ENCODE data around the gene SORL1. TPM values are rescaled to one million over a fixed set of nuclear protein-coding genes. Genes with fewer than 3 reads are reported as not detected.

SORL1 gene
- total RNA-seq, 6 experiments from 2014 or later: 0.19 to 0.48 (median 0.36) TPM

GRCh38 chr11:121681550-121682268, 229.6 kb downstream of the SORL1 start:
- Mint-ChIP-seq H3K9me3 (no peaks in the 10 kb centered on the region), H3K27me3 (ENCODE audit: insufficient read depth) (no peaks in the 10 kb centered on the region; the same call in 1 of the 2 replicates), H3K27ac (no peak overlapping the region), H3K36me3 (ENCODE audit: low read depth) (no peaks in the 10 kb centered on the region), H3K4me3 (no peak overlapping the region), H3K4me1 (ENCODE audit: low read depth) (peaks cover 11% of the 10 kb centered on the region)
- TF ChIP-seq CTCF (IDR thresholded peaks at IDR 0.05): no peak
- DNase-seq: no peak

Other genes with a start within 250 kb of the SORL1 start
- gene SC5D, start 159.5 kb upstream of the SORL1 start, total RNA-seq (2021; fragmentation: NEBNext Ultra II Directional; extraction: Animal tissue kit (Norgen Biotek cat#: 25700)): 10 to 100 TPM; 17.8 to 24.9 (median 22.8) TPM

Measured in HFFc6 (cell line).